H1 (cell line): ENCODE measurements around the gene DNAJC10. TPM values are rescaled to one million over a fixed set of nuclear protein-coding genes. Genes with fewer than 3 reads are reported as not detected.

Experiments used
- CTCF ChIA-PET: fragments of 300-600 bp; sonication (Branson Sonifier 250); formaldehyde crosslinking; loops from one replicate; lab custom pipeline; 2021; ENCODE audit not compliant: partially characterized antibody; lab: Charles Lee
- POLR2A ChIA-PET: fragments of 300-600 bp; sonication (Branson Sonifier 250); formaldehyde crosslinking; loops from one replicate; lab custom pipeline; 2021; ENCODE audit warnings: inconsistent platforms; ENCODE audit not compliant: partially characterized antibody; lab: Charles Lee
- DNase-seq, 2 experiments: peaks; one replicate each; pipeline versions ENCODE4 v3.0.0 to v3.0.0-alpha.2; 2010 to 2022; ENCODE audit warnings: low spot score in 2 of 2, low read depth in 1 of 2, mixed read lengths in 1 of 2
- FAIRE-seq: peaks from 2 replicates; lab custom pipeline; 2011; peaks lifted over from hg19 to GRCh38; lab: Jason Lieb, UNC
- H2AFZ ChIP-seq: 2 replicates; pipeline ENCODE4 v1.8.1; 2012; ENCODE audit warnings: low read length, inconsistent platforms
- H2AK5ac ChIP-seq: 2 replicates; pipeline ENCODE4 v1.6.1; 2013; ENCODE audit warnings: low read depth, low read length
- H2BK120ac ChIP-seq: replicated peaks from 2 replicates; pipeline ENCODE3; 2013; ENCODE audit warnings: low read depth, low read length, inconsistent platforms
- H2BK12ac ChIP-seq: 2 replicates; pipeline ENCODE4 v1.6.1; 2013; ENCODE audit warnings: low read depth, low read length
- H2BK15ac ChIP-seq: 2 replicates; pipeline ENCODE4 v1.6.1; 2013; ENCODE audit warnings: low read length
- H2BK20ac ChIP-seq: 2 replicates; pipeline ENCODE4 v1.6.1; 2013; ENCODE audit warnings: low read length
- H2BK5ac ChIP-seq: 2 replicates; pipeline ENCODE4 v1.6.1; 2013; ENCODE audit warnings: low read depth, low read length
- H3K14ac ChIP-seq: 2 replicates; pipeline ENCODE4 v1.6.1; 2013; ENCODE audit warnings: inconsistent platforms; ENCODE audit not compliant: insufficient read length
- H3K18ac ChIP-seq: 2 replicates; pipeline ENCODE4 v1.6.1; 2013; ENCODE audit warnings: low read length; ENCODE audit errors: extremely low read depth
- H3K23ac ChIP-seq: 2 replicates; pipeline ENCODE4 v1.6.1; 2013; ENCODE audit warnings: inconsistent platforms; ENCODE audit not compliant: insufficient read length
- H3K23me2 ChIP-seq: 2 replicates; pipeline ENCODE4 v1.6.1; 2013; ENCODE audit warnings: low read depth, low read length
- H3K27ac ChIP-seq: 2 replicates; pipeline ENCODE4 v1.6.1; 2011; ENCODE audit warnings: low read depth, low read length, inconsistent platforms
- H3K27me3 ChIP-seq, 4 experiments: replicated peaks in 1 of 4; 1 replicate in 1 of 4; 2 replicates in 3 of 4; pipeline versions ENCODE4 v1.6.1 to v1.8.1; 2011 to 2013; ENCODE audit warnings: low read length in 3 of 4, mild to moderate bottlenecking in 3 of 4, inconsistent platforms in 2 of 4, mixed read lengths in 2 of 4, moderate library complexity in 1 of 4; ENCODE audit not compliant: control insufficient read depth in 3 of 4, insufficient read depth in 3 of 4; ENCODE audit errors: extremely low read depth in 1 of 4
- H3K36me3 ChIP-seq, 4 experiments: 2 replicates each; pipeline versions ENCODE4 v1.6.1 to v1.8.1; 2011 to 2013; ENCODE audit warnings: mild to moderate bottlenecking in 4 of 4, low read length in 3 of 4, moderate library complexity in 2 of 4, control low read depth in 1 of 4, inconsistent platforms in 1 of 4; ENCODE audit not compliant: insufficient read depth in 4 of 4, control insufficient read depth in 2 of 4
- H3K4ac ChIP-seq: replicated peaks from 2 replicates; pipeline ENCODE3; 2013; ENCODE audit warnings: low read length, low read depth, mixed read lengths, inconsistent platforms; ENCODE audit not compliant: insufficient read length
- H3K4me1 ChIP-seq, 4 experiments: replicated peaks in 1 of 4; 1 replicate in 1 of 4; 2 replicates in 3 of 4; pipeline versions ENCODE4 v1.6.1 to v1.8.1; 2011 to 2013; ENCODE audit warnings: low read length in 3 of 4, inconsistent platforms in 2 of 4, mixed read lengths in 1 of 4; ENCODE audit not compliant: insufficient read depth in 4 of 4, control insufficient read depth in 3 of 4
- H3K4me2 ChIP-seq, 2 experiments: 2 replicates each; pipeline versions ENCODE4 v1.6.1 to v1.8.1; 2011 to 2013; ENCODE audit warnings: low read depth in 2 of 2, low read length in 2 of 2, control low read depth in 1 of 2, inconsistent platforms in 1 of 2, mild to moderate bottlenecking in 1 of 2; ENCODE audit not compliant: insufficient read depth in 1 of 2
- H3K4me3 ChIP-seq, 4 experiments: fragments of 200-600, 300-600 bp in 1 of 4; sonication (generic), shearing (Covaris generic), sonication (Bioruptor Twin) in 1 of 4; 2 replicates each; pipeline versions ENCODE4 v1.5.1 to v1.8.1; 2011 to 2016; ENCODE audit warnings: low read length in 4 of 4, low read depth in 3 of 4, control low read depth in 2 of 4, inconsistent platforms in 2 of 4, mild to moderate bottlenecking in 2 of 4, mixed read lengths in 1 of 4, moderate library complexity in 1 of 4; ENCODE audit not compliant: insufficient read depth in 2 of 4; ENCODE audit errors: extremely low read depth in 1 of 4
- H3K56ac ChIP-seq: replicated peaks from 2 replicates; pipeline ENCODE3; 2013; ENCODE audit warnings: low read depth, mild to moderate bottlenecking, mixed read lengths, low read length, inconsistent platforms; ENCODE audit not compliant: insufficient read length
- H3K79me1 ChIP-seq: 2 replicates; pipeline ENCODE4 v1.6.1; 2013; ENCODE audit warnings: low read depth, low read length, control low read depth
- H3K79me2 ChIP-seq, 2 experiments: 2 replicates each; pipeline versions ENCODE4 v1.6.1 to v1.8.1; 2012 to 2013; ENCODE audit warnings: low read length in 2 of 2, mild to moderate bottlenecking in 2 of 2, inconsistent platforms in 1 of 2; ENCODE audit not compliant: insufficient read depth in 2 of 2, control insufficient read depth in 1 of 2
- H3K9ac ChIP-seq, 4 experiments: replicated peaks in 1 of 4; 1 replicate in 1 of 4; 2 replicates in 3 of 4; pipeline versions ENCODE4 v1.6.1 to v1.8.1; 2011 to 2013; ENCODE audit warnings: low read depth in 3 of 4, low read length in 3 of 4, control low read depth in 2 of 4, mild to moderate bottlenecking in 2 of 4, moderate library complexity in 2 of 4, inconsistent platforms in 1 of 4; ENCODE audit errors: extremely low read depth in 1 of 4
- H3K9me3 ChIP-seq, 2 experiments: 2 replicates each; pipeline versions ENCODE4 v1.6.1 to v1.8.1; 2012 to 2013; ENCODE audit warnings: mild to moderate bottlenecking in 2 of 2, moderate library complexity in 2 of 2, control low read depth in 1 of 2, inconsistent platforms in 1 of 2, low read depth in 1 of 2, low read length in 1 of 2, mixed read lengths in 1 of 2; ENCODE audit not compliant: insufficient read depth in 2 of 2
- H4K20me1 ChIP-seq, 2 experiments: replicated peaks in 1 of 2; 2 replicates each; pipeline versions ENCODE3 to v1.8.1; 2011 to 2013; ENCODE audit warnings: inconsistent platforms in 2 of 2, low read length in 2 of 2, mild to moderate bottlenecking in 1 of 2; ENCODE audit not compliant: insufficient read depth in 2 of 2, control insufficient read depth in 1 of 2
- H4K5ac ChIP-seq: 2 replicates; pipeline ENCODE4 v1.6.1; 2013; ENCODE audit warnings: low read length, low read depth, mixed read lengths, inconsistent platforms; ENCODE audit not compliant: insufficient read length
- H4K8ac ChIP-seq: 2 replicates; pipeline ENCODE4 v1.8.0; 2013; ENCODE audit warnings: mild to moderate bottlenecking, moderate library complexity, low read length, inconsistent platforms; ENCODE audit not compliant: insufficient read depth; ENCODE audit errors: extremely low read depth
- H4K91ac ChIP-seq: replicated peaks from 2 replicates; pipeline ENCODE3; 2013; ENCODE audit warnings: low read length, mixed read lengths, inconsistent platforms; ENCODE audit not compliant: insufficient read length
- HDAC6 ChIP-seq: IDR thresholded peaks from one replicate; pipeline ENCODE4 v1.7.1; 2012; ENCODE audit warnings: low read depth, mild to moderate bottlenecking, inconsistent platforms, low read length, moderate library complexity
- JUN ChIP-seq: IDR thresholded peaks from 2 replicates; pipeline ENCODE4 v1.6.1; 2011; ENCODE audit warnings: low read depth, mild to moderate bottlenecking, improper control_type of control experiment, low read length
- KDM4A ChIP-seq: IDR thresholded peaks from one replicate; pipeline ENCODE4 v1.7.1; 2012; ENCODE audit warnings: low read depth, mild to moderate bottlenecking, moderate library complexity, low read length, inconsistent platforms; ENCODE audit not compliant: severe bottlenecking
- MAX ChIP-seq: IDR thresholded peaks from 2 replicates; pipeline ENCODE4 v1.6.1; 2012; ENCODE audit warnings: inconsistent platforms
- NANOG ChIP-seq: IDR thresholded peaks from 2 replicates; pipeline ENCODE4 v1.6.1; 2011; ENCODE audit warnings: low read length, low read depth, mild to moderate bottlenecking, inconsistent platforms; ENCODE audit not compliant: insufficient read depth, poor library complexity, severe bottlenecking
- RFX5 ChIP-seq: IDR thresholded peaks from 2 replicates; pipeline ENCODE4 v1.6.1; 2011; ENCODE audit warnings: low read depth, low read length, improper control_type of control experiment, borderline replicate concordance
- SP1 ChIP-seq: IDR thresholded peaks from 2 replicates; pipeline ENCODE4 v1.6.1; 2011; ENCODE audit warnings: low read depth, low read length
- SP4 ChIP-seq: IDR thresholded peaks from 2 replicates; pipeline ENCODE4 v1.6.1; 2012; ENCODE audit warnings: low read length, inconsistent platforms
- USF2 ChIP-seq: IDR thresholded peaks from 2 replicates; pipeline ENCODE4 v1.6.1; 2011; ENCODE audit warnings: low read length, improper control_type of control experiment
- WGBS, 2 experiments: shearing (Covaris generic) in 1 of 2; methylation state at CpG; one replicate each; pipeline versions ENCODE4 v1.1.6 to v1.1.7; 2013 to 2015; ENCODE audit warnings: low lambda C conversion rate in 2 of 2, mixed read lengths in 2 of 2, inconsistent platforms in 1 of 2, low coverage in 1 of 2, missing lambda C conversion rate in 1 of 2; ENCODE audit not compliant: insufficient replicate concordance in 2 of 2, insufficient coverage in 1 of 2, insufficient read length in 1 of 2; ENCODE audit errors: extremely low coverage in 1 of 2, missing lambda C conversion rate in 1 of 2; 5-methylcytosine and 5-hydroxymethylcytosine counted together
- polyA plus RNA-seq, 7 experiments: library from polyadenylated mRNA; depleted of rRNA in 3 of 7; stranded (reverse) in 5 of 7; unstranded in 2 of 7; fragments of >200 nt in 5 of 7; fragments of 200-250 nt in 2 of 7; gene quantifications; 1 replicate in 5 of 7; 2 replicates in 1 of 7; 4 replicates in 1 of 7; pipeline versions ENCODE4 v1.2.1 to v1.2.3, GENCODE V29; 2011 to 2013; ENCODE audit warnings: missing spikeins in 2 of 7, mixed read lengths in 2 of 7
- total RNA-seq: library from RNA; stranded (reverse); fragmentation: NEBNext Ultra II Directional; extraction: Animal tissue kit (Norgen Biotek cat#: 25700); gene quantifications from 2 replicates; pipeline ENCODE4 v1.2.1, GENCODE V29; 2021

Gene DNAJC10
- total and polyA plus RNA-seq, 2 of the 8 experiments (the other 6 are each of a cell fraction or from before 2014, with no cell fraction given) = 23.2 to 121 TPM

GRCh38 chr2:182698671-182699070, 17.4 kb upstream of the DNAJC10 start:
- Histone ChIP-seq H2AK5ac (no peak overlapping the region), H3K9ac (no peak overlapping the region), H3K4me1 (no peaks in the 10 kb centered on the region), H3K9me3 (no peaks in the 10 kb centered on the region), H2BK12ac (no peak overlapping the region), H3K27me3 (no peaks in the 10 kb centered on the region), H2BK5ac (no peak overlapping the region), H3K4me3 (no peak overlapping the region), H2BK15ac (no peak overlapping the region), H4K20me1 (no peaks in the 10 kb centered on the region), H3K23ac (no peak overlapping the region), H3K79me1 (no peaks in the 10 kb centered on the region), H3K23me2 (no peaks in the 10 kb centered on the region), H3K4me2 (no peak overlapping the region), H3K56ac (no peak overlapping the region), H3K36me3 (no peaks in the 10 kb centered on the region), H3K14ac (no peak overlapping the region), H2BK20ac (no peak overlapping the region), H4K8ac (no peak overlapping the region), H2AFZ (no peak overlapping the region), H3K4ac (no peak overlapping the region), H2BK120ac (no peak overlapping the region), H4K91ac (no peak overlapping the region), H3K79me2 (no peaks in the 10 kb centered on the region), H3K27ac (no peak overlapping the region), H4K5ac (no peak overlapping the region), H3K18ac (no peak overlapping the region)
- DNase-seq = no peak
- WGBS, 2 experiments = 78% methylated on average over 3 of the region's 3 CpGs; no CpG with 5 or more reads in 1 of the 2 experiments
- POLR2A ChIA-PET = no interaction called here
- CTCF ChIA-PET = no interaction called here
- no peak for FAIRE-seq
- TF ChIP-seq RFX5 (no peak), HDAC6 (no peak), JUN (no peak), SP1 (no peak), KDM4A (no peak), USF2 (no peak), SP4 (no peak), MAX (no peak), NANOG (no peak)
